Measurements from ENCODE around the gene ASB18.

Gene ASB18

DNA sequence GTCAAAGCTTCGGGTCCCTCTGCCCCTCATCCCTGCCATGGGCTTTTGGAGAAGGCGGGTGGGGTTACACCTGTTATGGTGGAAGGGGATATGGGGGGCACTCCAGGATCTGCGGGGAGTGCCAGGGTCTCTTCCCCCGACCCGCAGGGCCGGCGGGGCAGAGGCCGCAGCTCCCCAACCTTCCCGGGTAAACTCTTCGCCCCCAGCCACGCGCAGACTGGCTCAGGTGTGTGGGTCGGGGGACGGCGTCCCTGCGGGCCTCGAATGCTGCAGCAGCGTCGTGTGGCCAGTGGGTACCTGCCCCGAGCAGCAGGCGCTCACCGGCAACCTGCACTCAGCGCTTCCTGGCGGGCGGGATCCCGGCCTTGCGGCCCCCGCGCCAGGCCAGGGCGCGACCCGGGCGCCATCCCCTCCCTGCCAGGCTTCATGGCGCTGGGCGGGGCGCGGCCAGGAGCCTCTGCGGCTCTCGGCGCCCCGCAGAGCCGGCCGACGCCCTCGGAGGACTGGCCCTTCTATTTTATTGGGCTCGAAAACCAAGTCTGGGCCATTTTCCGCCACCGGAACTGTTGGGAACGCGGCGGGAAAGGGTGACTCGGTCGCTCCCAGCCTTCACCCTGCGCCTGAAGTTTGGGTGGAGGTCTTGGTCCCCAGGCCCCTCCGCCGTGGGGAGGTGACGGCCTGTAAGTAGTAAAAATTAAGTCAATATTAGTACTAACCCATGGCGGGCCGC lies 100.6 kb downstream of the ASB18 start:
- no peak overlapping the region for H3K4me3 ChIP-seq (ENCODE audit: low read depth, low read length)
- no peak for DNase-seq (ENCODE audit: low read depth)
- TF ChIP-seq, protein P1, sequence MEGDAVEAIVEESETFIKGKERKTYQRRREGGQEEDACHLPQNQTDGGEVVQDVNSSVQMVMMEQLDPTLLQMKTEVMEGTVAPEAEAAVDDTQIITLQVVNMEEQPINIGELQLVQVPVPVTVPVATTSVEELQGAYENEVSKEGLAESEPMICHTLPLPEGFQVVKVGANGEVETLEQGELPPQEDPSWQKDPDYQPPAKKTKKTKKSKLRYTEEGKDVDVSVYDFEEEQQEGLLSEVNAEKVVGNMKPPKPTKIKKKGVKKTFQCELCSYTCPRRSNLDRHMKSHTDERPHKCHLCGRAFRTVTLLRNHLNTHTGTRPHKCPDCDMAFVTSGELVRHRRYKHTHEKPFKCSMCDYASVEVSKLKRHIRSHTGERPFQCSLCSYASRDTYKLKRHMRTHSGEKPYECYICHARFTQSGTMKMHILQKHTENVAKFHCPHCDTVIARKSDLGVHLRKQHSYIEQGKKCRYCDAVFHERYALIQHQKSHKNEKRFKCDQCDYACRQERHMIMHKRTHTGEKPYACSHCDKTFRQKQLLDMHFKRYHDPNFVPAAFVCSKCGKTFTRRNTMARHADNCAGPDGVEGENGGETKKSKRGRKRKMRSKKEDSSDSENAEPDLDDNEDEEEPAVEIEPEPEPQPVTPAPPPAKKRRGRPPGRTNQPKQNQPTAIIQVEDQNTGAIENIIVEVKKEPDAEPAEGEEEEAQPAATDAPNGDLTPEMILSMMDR (IDR thresholded peaks at IDR 0.05; ENCODE audit: low read depth, low read length, missing control alignments), result no peak

DNA sequence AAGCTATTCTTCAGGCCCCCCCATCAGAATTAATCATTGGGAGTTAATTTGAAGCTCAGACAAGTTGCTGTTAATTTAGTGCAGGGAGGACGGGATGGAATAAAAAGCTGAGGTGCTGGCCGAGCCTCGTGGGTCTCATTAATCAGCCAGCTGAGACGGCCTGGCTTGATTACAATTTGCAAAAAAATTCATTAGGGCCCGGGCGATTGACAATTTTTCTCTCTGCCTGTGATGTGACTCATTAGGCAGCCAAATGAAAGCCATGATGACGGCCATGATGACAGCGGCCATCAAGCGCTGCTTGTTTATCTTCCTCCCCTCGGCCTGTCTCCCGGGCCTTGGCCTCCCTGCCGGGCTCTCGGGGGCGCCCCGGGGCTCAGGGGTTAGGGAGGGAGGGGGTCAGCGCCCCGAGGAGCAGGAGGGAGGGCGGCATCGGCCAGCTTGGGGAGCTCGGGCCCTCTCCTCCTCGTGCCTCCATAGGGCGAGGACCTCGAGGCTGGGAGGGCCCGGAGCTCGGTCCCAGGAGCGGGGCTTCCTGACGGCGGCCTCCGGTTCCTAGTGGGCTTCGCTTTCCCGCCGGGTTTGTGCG lies 101.2 kb downstream of the ASB18 start:
- no peak for DNase-seq (ENCODE audit: low read depth)
- TF ChIP-seq, protein P1 (IDR thresholded peaks at IDR 0.05; ENCODE audit: low read depth, low read length, missing control alignments), result no peak
- no peak overlapping the region for H3K4me3 ChIP-seq (ENCODE audit: low read depth, low read length)

DNA sequence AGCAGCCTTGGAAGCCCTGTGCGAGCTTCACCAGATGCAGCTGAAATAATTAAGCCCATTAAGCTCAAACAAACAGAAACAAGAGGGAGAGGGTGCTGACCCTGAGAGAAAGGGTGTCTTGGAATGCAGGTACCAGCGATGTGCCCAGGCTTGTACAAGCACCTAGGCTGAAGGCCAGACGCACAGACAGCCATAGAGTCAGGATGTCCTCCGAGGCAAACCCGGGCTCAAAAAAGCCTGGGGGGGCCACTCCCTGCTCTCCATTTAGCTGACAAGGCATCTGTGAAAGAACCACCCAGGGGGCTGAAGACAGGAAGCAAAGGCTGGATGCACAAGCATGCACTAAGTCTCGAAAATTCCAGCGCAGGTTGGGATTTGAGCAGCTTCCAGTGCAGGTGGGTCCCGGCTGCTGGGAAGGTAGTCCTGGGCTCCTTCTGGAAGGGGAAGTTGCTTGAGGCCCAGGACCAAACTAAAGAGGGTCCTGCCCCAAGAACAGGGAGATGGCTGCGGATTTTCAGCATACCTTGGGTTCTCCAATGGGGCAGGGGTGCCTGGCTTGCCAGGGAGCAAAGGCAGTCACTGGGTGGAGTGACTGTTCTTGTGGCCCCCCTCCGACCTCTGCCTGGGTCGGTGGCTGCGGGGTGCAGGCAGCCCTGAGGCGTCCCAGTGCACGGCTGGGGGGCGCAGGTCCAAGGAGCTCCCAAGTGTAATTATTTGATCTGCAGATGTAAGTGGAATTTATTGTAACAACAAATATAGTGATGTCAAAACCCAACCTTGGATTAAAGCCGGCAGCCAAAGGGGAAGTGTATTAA lies 102.0 kb downstream of the ASB18 start:
- no peak for DNase-seq (ENCODE audit: low read depth)
- TF ChIP-seq, protein P1 (IDR thresholded peaks at IDR 0.05; ENCODE audit: low read depth, low read length, missing control alignments), result no peak
- no peak overlapping the region for H3K4me3 ChIP-seq (ENCODE audit: low read depth, low read length)

DNA sequence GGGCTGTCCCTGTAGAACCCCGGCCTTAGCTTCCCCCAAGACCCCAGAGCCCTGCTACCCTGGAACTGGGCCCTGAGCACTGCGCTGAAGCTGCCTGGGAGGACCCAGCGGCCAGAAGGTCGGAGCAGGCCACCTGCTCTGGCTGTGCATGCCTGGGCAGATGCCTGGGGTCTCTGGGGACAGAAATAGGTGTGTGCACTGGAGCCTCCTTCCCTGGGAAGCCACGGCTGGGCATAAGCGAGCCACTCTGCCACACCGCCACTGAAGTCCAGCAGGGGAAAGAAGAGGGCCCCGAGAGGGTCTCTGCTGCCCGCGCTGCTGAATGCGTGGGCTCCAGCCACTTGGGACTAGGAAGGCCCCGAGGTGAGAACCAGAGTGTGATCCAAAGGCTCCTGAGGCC lies 102.7 kb downstream of the ASB18 start:
- no peak for DNase-seq (ENCODE audit: low read depth)
- H3K4me3 ChIP-seq (ENCODE audit: low read depth, low read length), result no peak overlapping the region
- TF ChIP-seq, protein P1 (IDR thresholded peaks at IDR 0.05; ENCODE audit: low read depth, low read length, missing control alignments), result no peak

DNA sequence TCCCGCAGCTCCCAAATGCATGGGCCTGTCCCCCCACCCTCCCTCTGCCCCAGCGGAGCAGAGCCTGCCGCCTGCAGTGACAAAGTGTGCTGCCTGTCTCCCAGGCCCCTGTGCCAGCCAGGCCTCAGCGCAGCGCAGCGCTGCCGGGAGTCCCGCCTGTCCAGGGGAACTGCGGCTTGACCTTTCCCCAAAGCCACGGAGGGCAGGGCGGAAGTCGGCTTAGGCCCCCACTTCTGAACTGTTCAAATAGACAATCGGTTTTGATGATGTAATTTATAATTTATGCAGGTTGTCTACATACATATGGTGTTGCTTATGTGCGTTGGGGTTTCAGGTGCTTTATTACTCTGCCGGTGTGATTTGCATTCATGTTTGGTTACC lies 103.1 kb downstream of the ASB18 start:
- TF ChIP-seq, protein P1 (IDR thresholded peaks at IDR 0.05; ENCODE audit: low read depth, low read length, missing control alignments), result no peak
- no peak overlapping the region for H3K4me3 ChIP-seq (ENCODE audit: low read depth, low read length)
- DNase-seq (ENCODE audit: low read depth), result no peak

DNA sequence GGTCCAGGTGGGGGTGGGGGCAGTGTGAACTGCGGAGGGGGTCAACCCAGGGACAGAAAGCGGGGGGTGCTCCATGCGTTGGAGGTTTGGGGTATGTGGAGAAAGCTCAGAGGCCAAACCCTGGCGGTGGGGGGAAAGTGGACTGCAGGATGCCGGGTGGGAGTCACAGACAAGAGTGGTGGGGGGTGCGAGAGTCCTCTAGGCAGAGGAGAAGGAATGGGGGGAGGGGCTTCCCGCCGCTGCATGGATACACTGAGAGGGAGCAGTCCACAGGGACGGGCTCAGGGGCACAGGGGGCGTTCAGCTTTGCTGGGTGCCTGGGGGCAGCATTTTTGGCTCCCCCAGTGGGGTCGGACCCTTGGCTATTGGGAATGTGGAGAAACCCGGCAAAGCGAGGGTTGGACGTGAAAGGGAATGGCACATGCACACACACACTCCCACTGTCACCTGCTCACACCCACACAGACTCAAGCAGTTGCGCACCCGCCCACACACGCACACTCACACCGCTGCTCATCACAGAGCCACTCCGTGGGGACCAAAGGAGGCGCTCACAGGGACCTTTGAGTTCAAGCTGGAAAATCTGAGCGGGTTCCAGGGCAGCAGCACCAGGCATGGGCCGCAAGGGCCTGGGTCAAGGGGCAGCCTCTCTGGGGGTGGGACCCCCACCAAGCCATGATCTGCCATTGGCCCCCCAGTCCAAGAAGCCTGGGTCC lies 103.7 kb downstream of the ASB18 start:
- H3K4me3 ChIP-seq (ENCODE audit: low read depth, low read length), result no peak overlapping the region
- DNase-seq (ENCODE audit: low read depth), result no peak
- TF ChIP-seq, protein P1 (IDR thresholded peaks at IDR 0.05; ENCODE audit: low read depth, low read length, missing control alignments), result no peak

Measured in GM12864 (cell line).